WTC11 (cell line): ENCODE data around the gene ARHGAP10. TPM values are rescaled to one million over a fixed set of nuclear protein-coding genes. Genes with fewer than 3 reads are reported as not detected.

ENCODE experiments used
- ATAC-seq: fragments of 200-7000 bp; cut with Tn5 transposase; 2 replicates; pipeline ENCODE4 v1.10.0; 2021; ENCODE audit warnings: mild to moderate bottlenecking, moderate library complexity
- CTCF ChIA-PET: fragments of 300-600 bp; sonication (Branson Sonifier 250); formaldehyde crosslinking; loops from one replicate; lab custom pipeline; 2021; ENCODE audit warnings: antibody characterized with exemption; lab: Charles Lee
- POLR2A ChIA-PET: fragments of 350-600 bp; sonication (Branson Sonifier 250); formaldehyde crosslinking; loops from one replicate; lab custom pipeline; 2021; ENCODE audit warnings: antibody characterized with exemption; lab: Charles Lee
- DNase-seq: peaks from one replicate; pipeline ENCODE4 v3.0.0; 2021; ENCODE audit warnings: low spot score
- H3K27ac Mint-ChIP-seq: 2 replicates; pipeline ENCODE4 v1.8.0; 2021; ENCODE audit warnings: mixed read lengths
- H3K27me3 Mint-ChIP-seq: 2 replicates; pipeline ENCODE4 v1.8.0; 2021; ENCODE audit warnings: low read depth, mild to moderate bottlenecking, moderate library complexity, mixed read lengths
- H3K36me3 Mint-ChIP-seq: 2 replicates; pipeline ENCODE4 v1.8.0; 2021; ENCODE audit warnings: mixed read lengths
- H3K4me1 Mint-ChIP-seq: 2 replicates; pipeline ENCODE4 v1.8.0; 2022; ENCODE audit warnings: mixed read lengths
- H3K4me3 Mint-ChIP-seq: 2 replicates; pipeline ENCODE4 v1.8.0; 2021; ENCODE audit warnings: mild to moderate bottlenecking, moderate library complexity, mixed read lengths
- H3K9me3 Mint-ChIP-seq: 2 replicates; pipeline ENCODE4 v1.8.0; 2021; ENCODE audit warnings: mixed read lengths
- ATF2 ChIP-seq: sonication (generic); formaldehyde crosslinking; IDR thresholded peaks from 2 replicates; pipeline ENCODE4 v1.8.1; 2022; ENCODE audit warnings: low read depth, missing genetic modification reagents, borderline replicate concordance
- ESRRA ChIP-seq: sonication (generic); formaldehyde crosslinking; IDR thresholded peaks from 2 replicates; pipeline ENCODE4 v1.8.1; 2022; ENCODE audit warnings: mild to moderate bottlenecking, missing genetic modification reagents, borderline replicate concordance
- ETV6 ChIP-seq: sonication (generic); formaldehyde crosslinking; IDR thresholded peaks from 2 replicates; pipeline ENCODE4 v1.8.1; 2022; ENCODE audit warnings: mild to moderate bottlenecking, missing genetic modification reagents
- KAT7 ChIP-seq: sonication (generic); formaldehyde crosslinking; IDR thresholded peaks from 2 replicates; pipeline ENCODE4 v1.8.1; 2023; ENCODE audit warnings: missing genetic modification reagents, mild to moderate bottlenecking, borderline replicate concordance
- MAX ChIP-seq: sonication (generic); formaldehyde crosslinking; IDR thresholded peaks from 2 replicates; pipeline ENCODE4 v1.8.0; 2022; ENCODE audit warnings: mild to moderate bottlenecking, missing genetic modification reagents
- MLX ChIP-seq: sonication (generic); formaldehyde crosslinking; IDR thresholded peaks from 2 replicates; pipeline ENCODE4 v1.8.1; 2023; ENCODE audit warnings: mild to moderate bottlenecking, missing genetic modification reagents, moderate library complexity
- MXD4 ChIP-seq: fragments of 250-450 bp; sonication (Bioruptor Pico); IDR thresholded peaks from 2 replicates; pipeline ENCODE4 v1.8.0; 2021; ENCODE audit warnings: mild to moderate bottlenecking, moderate library complexity, borderline replicate concordance
- NFATC4 ChIP-seq: fragments of 250-450 bp; sonication (Bioruptor Pico); IDR thresholded peaks from 2 replicates; pipeline ENCODE4 v1.9.0; 2021; ENCODE audit warnings: mild to moderate bottlenecking
- NR2C2 ChIP-seq: sonication (generic); formaldehyde crosslinking; IDR thresholded peaks from 2 replicates; pipeline ENCODE4 v1.8.0; 2022; ENCODE audit warnings: mild to moderate bottlenecking, missing genetic modification reagents
- OVOL2 ChIP-seq: fragments of 250-450 bp; sonication (Bioruptor Pico); IDR thresholded peaks from 2 replicates; pipeline ENCODE4 v1.9.0; 2021; ENCODE audit warnings: mild to moderate bottlenecking, borderline replicate concordance
- PRRX2 ChIP-seq: fragments of 250-450 bp; sonication (Bioruptor Pico); IDR thresholded peaks from 2 replicates; pipeline ENCODE4 v1.8.0; 2021; ENCODE audit warnings: mild to moderate bottlenecking
- RORB ChIP-seq: fragments of 250-450 bp; sonication (Bioruptor Pico); IDR thresholded peaks from 2 replicates; pipeline ENCODE4 v1.9.0; 2021; ENCODE audit warnings: mild to moderate bottlenecking
- SMAD3 ChIP-seq: sonication (generic); formaldehyde crosslinking; IDR thresholded peaks from 2 replicates; pipeline ENCODE4 v1.8.0; 2022; ENCODE audit warnings: missing genetic modification reagents, mild to moderate bottlenecking, borderline replicate concordance
- SP1 ChIP-seq: sonication (generic); formaldehyde crosslinking; conservative IDR thresholded peaks from 2 replicates; pipeline ENCODE4 v1.8.1; 2022; ENCODE audit warnings: missing genetic modification reagents
- STAT6 ChIP-seq: sonication (generic); formaldehyde crosslinking; conservative IDR thresholded peaks from 2 replicates; pipeline ENCODE4 v1.8.1; 2023; ENCODE audit warnings: mild to moderate bottlenecking, low read depth, missing genetic modification reagents, moderate library complexity
- TP53 ChIP-seq: sonication (generic); formaldehyde crosslinking; IDR thresholded peaks from 2 replicates; pipeline ENCODE4 v1.8.1; 2023; ENCODE audit warnings: mild to moderate bottlenecking, missing genetic modification reagents
- USF2 ChIP-seq: sonication (generic); formaldehyde crosslinking; IDR thresholded peaks from 2 replicates; pipeline ENCODE4 v1.8.1; 2023; ENCODE audit warnings: mild to moderate bottlenecking, missing genetic modification reagents, moderate library complexity
- ZBTB43 ChIP-seq: sonication (generic); formaldehyde crosslinking; IDR thresholded peaks from 2 replicates; pipeline ENCODE4 v1.8.1; 2023; ENCODE audit warnings: mild to moderate bottlenecking, missing genetic modification reagents
- ZMAT4 ChIP-seq: fragments of 250-450 bp; sonication (Bioruptor Pico); IDR thresholded peaks from 2 replicates; pipeline ENCODE4 v1.9.0; 2021; ENCODE audit warnings: mild to moderate bottlenecking
- ZNF263 ChIP-seq: sonication (generic); formaldehyde crosslinking; IDR thresholded peaks from 2 replicates; pipeline ENCODE4 v1.8.1; 2022; ENCODE audit warnings: low read depth, mild to moderate bottlenecking, moderate library complexity, missing genetic modification reagents
- ZNF396 ChIP-seq: fragments of 250-450 bp; sonication (Bioruptor Pico); IDR thresholded peaks from 2 replicates; pipeline ENCODE4 v1.8.0; 2021; ENCODE audit warnings: mild to moderate bottlenecking, moderate library complexity, borderline replicate concordance
- ZNF416 ChIP-seq: fragments of 250-450 bp; sonication (Bioruptor Pico); IDR thresholded peaks from 2 replicates; pipeline ENCODE4 v1.9.0; 2021; ENCODE audit warnings: mild to moderate bottlenecking, inconsistent platforms
- ZNF425 ChIP-seq: fragments of 250-450 bp; sonication (Bioruptor Pico); conservative IDR thresholded peaks from 2 replicates; pipeline ENCODE4 v1.9.0; 2021; ENCODE audit warnings: mild to moderate bottlenecking
- ZNF671 ChIP-seq: fragments of 250-450 bp; sonication (Bioruptor Pico); IDR thresholded peaks from 2 replicates; pipeline ENCODE4 v1.8.0; 2021; ENCODE audit warnings: mild to moderate bottlenecking
- total RNA-seq: library from RNA; stranded (reverse); gene quantifications from 3 replicates; pipeline ENCODE4 v1.2.3, GENCODE V29; 2021

The ARHGAP10 gene
- total RNA-seq, 1 experiment from 2014 or later = 9.6 TPM

GRCh38 chr4:147682755-147683154 lies 49.1 kb upstream of the ARHGAP10 start:
- H3K4me1 Mint-ChIP-seq = peaks cover 22% of the 10 kb centered on the region
- DNase-seq (no peak), ATAC-seq (no peak)
- peak overlapping the region; percentile 84 for H3K4me3 Mint-ChIP-seq
- POLR2A ChIA-PET = interaction anchor here (1.8 to 2.3 kb wide), 2 partner anchors 48 to 65 kb away, joined by 5 to 17 read pairs; partner anchors contain the start of genes ARHGAP10 and TMEM184C
- H3K36me3 Mint-ChIP-seq = peaks cover 9% of the 10 kb centered on the region
- TF ChIP-seq STAT6 (CRISPR knock-in tag) (no peak), KAT7 (CRISPR knock-in tag) (no peak), ETV6 (CRISPR knock-in tag) (no peak), ZBTB43 (no peak), RORB (CRISPR knock-in tag) (no peak), TP53 (CRISPR knock-in tag) (no peak), ESRRA (no peak), NR2C2 (no peak), USF2 (CRISPR knock-in tag) (no peak), MAX (CRISPR knock-in tag) (no peak), ZNF671 (CRISPR knock-in tag) (no peak), PRRX2 (CRISPR knock-in tag) (no peak), MLX (no peak), ZNF396 (no peak), OVOL2 (CRISPR knock-in tag) (no peak)
- H3K27ac Mint-ChIP-seq = no peak overlapping the region
- no peaks in the 10 kb centered on the region for H3K9me3 Mint-ChIP-seq
- H3K27me3 Mint-ChIP-seq = peaks cover 4% of the 10 kb centered on the region; the same call in 1 of the 2 replicates
- CTCF ChIA-PET = interaction anchor here (3.3 kb wide), 1 partner anchor 184 kb away, joined by 34 read pairs; no protein-coding TSS in a partner anchor

DNA sequence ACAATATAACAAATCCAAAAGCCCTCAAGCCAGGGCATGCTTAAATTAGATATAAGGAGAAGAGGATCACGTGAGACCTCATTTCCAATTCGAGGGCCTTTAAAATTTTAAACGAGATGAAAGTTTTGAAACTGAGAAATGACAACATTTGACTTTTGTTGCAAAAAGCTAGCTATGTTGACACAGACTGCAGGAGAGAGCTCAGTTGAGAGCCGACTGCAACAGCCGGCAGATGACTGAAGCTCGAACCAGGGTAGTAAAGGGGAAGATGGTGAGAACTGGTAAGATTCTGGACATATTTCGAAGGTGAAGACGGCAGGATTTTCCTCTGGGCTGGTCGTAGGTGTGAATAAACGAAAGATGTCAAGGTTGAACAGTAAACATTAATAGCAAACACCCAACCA lies 48.7 kb upstream of the ARHGAP10 start:
- Mint-ChIP-seq H3K9me3 (no peaks in the 10 kb centered on the region), H3K4me1 (peaks cover 22% of the 10 kb centered on the region), H3K27ac (peak overlapping the region; percentile 97), H3K27me3 (peaks cover 4% of the 10 kb centered on the region; the same call in 1 of the 2 replicates), H3K36me3 (peaks cover 5% of the 10 kb centered on the region), H3K4me3 (peak overlapping the region; percentile 84)
- TF ChIP-seq ZNF263 (CRISPR knock-in tag) (no peak), SP1 (CRISPR knock-in tag) (no peak), ATF2 (CRISPR knock-in tag) (no peak), ZMAT4 (no peak), SMAD3 (CRISPR knock-in tag) (no peak), ZNF416 (CRISPR knock-in tag) (no peak), ETV6 (CRISPR knock-in tag) (no peak), MXD4 (CRISPR knock-in tag) (no peak), NFATC4 (no peak), ZNF425 (CRISPR knock-in tag) (no peak)
- no peak for DNase-seq
- CTCF ChIA-PET = interaction anchor here (0.6 to 3.3 kb wide), 2 partner anchors 184 to 334 kb away, joined by 4 to 34 read pairs; no protein-coding TSS in a partner anchor
- ATAC-seq = no peak
- POLR2A ChIA-PET = interaction anchor here (1.1 to 2.3 kb wide), 4 partner anchors 9 to 66 kb away, joined by 3 to 17 read pairs (median 4); partner anchors contain the start of genes ARHGAP10 and TMEM184C
